ENCODE results near the gene E2F7. TPM values are rescaled to one million over a fixed set of nuclear protein-coding genes. Genes with fewer than 3 reads are reported as not detected.
"Not testable (repeated sequence)": the region's sequence is repeated elsewhere in the genome, so short reads cannot be mapped to it uniquely, and the experiment has no call there.

E2F7 gene
- total RNA-seq, 1 experiment from 2014 or later = 28.4 TPM

- H3K36me3 Mint-ChIP-seq = no peaks in the 10 kb centered on the region
- H3K27me3 Mint-ChIP-seq (ENCODE audit: low read depth) = no peaks in the 10 kb centered on the region; the same call in 1 of the 2 replicates
- H3K4me1 Mint-ChIP-seq = 0 out of 2 replicates have a peak, but pooled peaks cover 5% of the 10 kb centered on the region
- no peak overlapping the region for H3K4me3 Mint-ChIP-seq
- POLR2A ChIA-PET = interaction anchor here (1.1 kb wide), 1 partner anchor 12 kb away, joined by 3 read pairs; no protein-coding TSS in a partner anchor
- DNase-seq (ENCODE audit: low spot score) = no peak
- H3K27ac Mint-ChIP-seq = no peak overlapping the region
- no peak for ATAC-seq
- H3K9me3 Mint-ChIP-seq = peaks cover 5% of the 10 kb centered on the region
- CTCF ChIA-PET = no interaction called here
- TF ChIP-seq ZNF396 (CRISPR knock-in tag; IDR thresholded peaks at IDR 0.05; ENCODE audit: borderline replicate concordance) = no peak
- no peak for TF ChIP-seq CREM (CRISPR knock-in tag; IDR thresholded peaks at IDR 0.05)
- TF ChIP-seq, protein P1, sequence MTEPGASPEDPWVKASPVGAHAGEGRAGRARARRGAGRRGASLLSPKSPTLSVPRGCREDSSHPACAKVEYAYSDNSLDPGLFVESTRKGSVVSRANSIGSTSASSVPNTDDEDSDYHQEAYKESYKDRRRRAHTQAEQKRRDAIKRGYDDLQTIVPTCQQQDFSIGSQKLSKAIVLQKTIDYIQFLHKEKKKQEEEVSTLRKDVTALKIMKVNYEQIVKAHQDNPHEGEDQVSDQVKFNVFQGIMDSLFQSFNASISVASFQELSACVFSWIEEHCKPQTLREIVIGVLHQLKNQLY (CRISPR knock-in tag; IDR thresholded peaks at IDR 0.05) = no peak
- no peak for TF ChIP-seq NFYB (CRISPR knock-in tag; conservative IDR thresholded peaks at IDR 0.05; ENCODE audit: low read depth)
- TF ChIP-seq, protein P2, sequence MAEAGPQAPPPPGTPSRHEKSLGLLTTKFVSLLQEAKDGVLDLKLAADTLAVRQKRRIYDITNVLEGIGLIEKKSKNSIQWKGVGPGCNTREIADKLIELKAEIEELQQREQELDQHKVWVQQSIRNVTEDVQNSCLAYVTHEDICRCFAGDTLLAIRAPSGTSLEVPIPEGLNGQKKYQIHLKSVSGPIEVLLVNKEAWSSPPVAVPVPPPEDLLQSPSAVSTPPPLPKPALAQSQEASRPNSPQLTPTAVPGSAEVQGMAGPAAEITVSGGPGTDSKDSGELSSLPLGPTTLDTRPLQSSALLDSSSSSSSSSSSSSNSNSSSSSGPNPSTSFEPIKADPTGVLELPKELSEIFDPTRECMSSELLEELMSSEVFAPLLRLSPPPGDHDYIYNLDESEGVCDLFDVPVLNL (CRISPR knock-in tag; IDR thresholded peaks at IDR 0.05; ENCODE audit: borderline replicate concordance, low read depth) = no peak
- TF ChIP-seq ZNF232 (CRISPR knock-in tag; IDR thresholded peaks at IDR 0.05) = no peak
- no peak for TF ChIP-seq TEAD4 (CRISPR knock-in tag; IDR thresholded peaks at IDR 0.05)
- TF ChIP-seq TP53 (CRISPR knock-in tag; IDR thresholded peaks at IDR 0.05) = no peak
- TF ChIP-seq FOXK1 (CRISPR knock-in tag; IDR thresholded peaks at IDR 0.05) = no peak
- TF ChIP-seq NR3C1 (CRISPR knock-in tag; conservative IDR thresholded peaks at IDR 0.05; ENCODE audit: low read depth) = no peak
Measured at GRCh38 chr12:77076886-77077285, 11.5 kb upstream of the E2F7 start.

GRCh38 chr12:77073894-77074293 is 8.5 kb upstream of the E2F7 start:
- DNase-seq (ENCODE audit: low spot score); H3K36me3 Mint-ChIP-seq; H3K27ac Mint-ChIP-seq: not testable (repeated sequence)

GRCh38 chr12:77072833-77073495 is 7.6 kb upstream of the E2F7 start:
- no peaks in the 10 kb centered on the region for H3K36me3 Mint-ChIP-seq
- ATAC-seq = no peak
- no peaks in the 10 kb centered on the region; the same call in 1 of the 2 replicates for H3K27me3 Mint-ChIP-seq (ENCODE audit: low read depth)
- ChIA-PET CTCF (interaction anchor here (1.0 kb wide), 1 partner anchor 62 kb away, joined by 6 read pairs; no protein-coding TSS in a partner anchor), POLR2A (no interaction called here)
- TF ChIP-seq KAT7 (CRISPR knock-in tag; IDR thresholded peaks at IDR 0.05; ENCODE audit: borderline replicate concordance) (no peak), JUN (CRISPR knock-in tag; IDR thresholded peaks at IDR 0.05) (no peak), USF1 (CRISPR knock-in tag; IDR thresholded peaks at IDR 0.05) (no peak), SMAD4 (CRISPR knock-in tag; IDR thresholded peaks at IDR 0.05) (no peak), GABPB1 (CRISPR knock-in tag; IDR thresholded peaks at IDR 0.05) (no peak), ZNF416 (CRISPR knock-in tag; IDR thresholded peaks at IDR 0.05) (no peak), EMX1 (CRISPR knock-in tag; IDR thresholded peaks at IDR 0.05) (no peak), SOX15 (CRISPR knock-in tag; IDR thresholded peaks at IDR 0.05) (no peak)
- TF ChIP-seq, protein P3, sequence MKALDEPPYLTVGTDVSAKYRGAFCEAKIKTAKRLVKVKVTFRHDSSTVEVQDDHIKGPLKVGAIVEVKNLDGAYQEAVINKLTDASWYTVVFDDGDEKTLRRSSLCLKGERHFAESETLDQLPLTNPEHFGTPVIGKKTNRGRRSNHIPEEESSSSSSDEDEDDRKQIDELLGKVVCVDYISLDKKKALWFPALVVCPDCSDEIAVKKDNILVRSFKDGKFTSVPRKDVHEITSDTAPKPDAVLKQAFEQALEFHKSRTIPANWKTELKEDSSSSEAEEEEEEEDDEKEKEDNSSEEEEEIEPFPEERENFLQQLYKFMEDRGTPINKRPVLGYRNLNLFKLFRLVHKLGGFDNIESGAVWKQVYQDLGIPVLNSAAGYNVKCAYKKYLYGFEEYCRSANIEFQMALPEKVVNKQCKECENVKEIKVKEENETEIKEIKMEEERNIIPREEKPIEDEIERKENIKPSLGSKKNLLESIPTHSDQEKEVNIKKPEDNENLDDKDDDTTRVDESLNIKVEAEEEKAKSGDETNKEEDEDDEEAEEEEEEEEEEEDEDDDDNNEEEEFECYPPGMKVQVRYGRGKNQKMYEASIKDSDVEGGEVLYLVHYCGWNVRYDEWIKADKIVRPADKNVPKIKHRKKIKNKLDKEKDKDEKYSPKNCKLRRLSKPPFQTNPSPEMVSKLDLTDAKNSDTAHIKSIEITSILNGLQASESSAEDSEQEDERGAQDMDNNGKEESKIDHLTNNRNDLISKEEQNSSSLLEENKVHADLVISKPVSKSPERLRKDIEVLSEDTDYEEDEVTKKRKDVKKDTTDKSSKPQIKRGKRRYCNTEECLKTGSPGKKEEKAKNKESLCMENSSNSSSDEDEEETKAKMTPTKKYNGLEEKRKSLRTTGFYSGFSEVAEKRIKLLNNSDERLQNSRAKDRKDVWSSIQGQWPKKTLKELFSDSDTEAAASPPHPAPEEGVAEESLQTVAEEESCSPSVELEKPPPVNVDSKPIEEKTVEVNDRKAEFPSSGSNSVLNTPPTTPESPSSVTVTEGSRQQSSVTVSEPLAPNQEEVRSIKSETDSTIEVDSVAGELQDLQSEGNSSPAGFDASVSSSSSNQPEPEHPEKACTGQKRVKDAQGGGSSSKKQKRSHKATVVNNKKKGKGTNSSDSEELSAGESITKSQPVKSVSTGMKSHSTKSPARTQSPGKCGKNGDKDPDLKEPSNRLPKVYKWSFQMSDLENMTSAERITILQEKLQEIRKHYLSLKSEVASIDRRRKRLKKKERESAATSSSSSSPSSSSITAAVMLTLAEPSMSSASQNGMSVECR (CRISPR knock-in tag; IDR thresholded peaks at IDR 0.05; ENCODE audit: borderline replicate concordance) = no peak
- TF ChIP-seq, protein P4, sequence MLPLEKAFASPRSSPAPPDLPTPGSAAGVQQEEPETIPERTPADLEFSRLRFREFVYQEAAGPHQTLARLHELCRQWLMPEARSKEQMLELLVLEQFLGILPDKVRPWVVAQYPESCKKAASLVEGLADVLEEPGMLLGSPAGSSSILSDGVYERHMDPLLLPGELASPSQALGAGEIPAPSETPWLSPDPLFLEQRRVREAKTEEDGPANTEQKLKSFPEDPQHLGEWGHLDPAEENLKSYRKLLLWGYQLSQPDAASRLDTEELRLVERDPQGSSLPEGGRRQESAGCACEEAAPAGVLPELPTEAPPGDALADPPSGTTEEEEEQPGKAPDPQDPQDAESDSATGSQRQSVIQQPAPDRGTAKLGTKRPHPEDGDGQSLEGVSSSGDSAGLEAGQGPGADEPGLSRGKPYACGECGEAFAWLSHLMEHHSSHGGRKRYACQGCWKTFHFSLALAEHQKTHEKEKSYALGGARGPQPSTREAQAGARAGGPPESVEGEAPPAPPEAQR (CRISPR knock-in tag; IDR thresholded peaks at IDR 0.05) = no peak
- peaks cover 5% of the 10 kb centered on the region for H3K9me3 Mint-ChIP-seq
- no peak overlapping the region for H3K27ac Mint-ChIP-seq
- peaks cover 5% of the 10 kb centered on the region; the same call in 1 of the 2 replicates for H3K4me1 Mint-ChIP-seq
- DNase-seq (ENCODE audit: low spot score) = no peak
- no peak overlapping the region for H3K4me3 Mint-ChIP-seq

More at GRCh38 chr12:77073894-77074293, 8.5 kb upstream of the E2F7 start:
- H3K9me3 Mint-ChIP-seq; H3K27me3 Mint-ChIP-seq (ENCODE audit: low read depth); H3K4me1 Mint-ChIP-seq; CTCF ChIA-PET; H3K4me3 Mint-ChIP-seq; ATAC-seq; POLR2A ChIA-PET: not testable (repeated sequence)
